H1 (cell line): ENCODE results near the gene NR0B2. TPM values are rescaled to one million over a fixed set of nuclear protein-coding genes. Genes with fewer than 3 reads are reported as not detected.

Experiments used
- EGR1 ChIP-seq: IDR thresholded peaks from 2 replicates; pipeline ENCODE4 v1.6.1; 2011; ENCODE audit warnings: low read depth, low read length, borderline replicate concordance
- SAP30 ChIP-seq: fragments of 300-600 bp; sonication (generic); IDR thresholded peaks from 2 replicates; pipeline ENCODE4 v1.7.1; 2012; ENCODE audit warnings: low read length, moderate library complexity, mild to moderate bottlenecking, inconsistent platforms; ENCODE audit not compliant: insufficient read depth, insufficient replicate concordance
- polyA plus RNA-seq, 7 experiments: library from polyadenylated mRNA; depleted of rRNA in 3 of 7; stranded (reverse) in 5 of 7; unstranded in 2 of 7; fragments of >200 nt in 5 of 7; fragments of 200-250 nt in 2 of 7; gene quantifications; 1 replicate in 5 of 7; 2 replicates in 1 of 7; 4 replicates in 1 of 7; pipeline versions ENCODE4 v1.2.1 to v1.2.3, GENCODE V29; 2011 to 2013; ENCODE audit warnings: missing spikeins in 2 of 7, mixed read lengths in 2 of 7
- total RNA-seq: library from RNA; stranded (reverse); fragmentation: NEBNext Ultra II Directional; extraction: Animal tissue kit (Norgen Biotek cat#: 25700); gene quantifications from 2 replicates; pipeline ENCODE4 v1.2.1, GENCODE V29; 2021
- TF ChIP-seq, protein P1 (sequence below): fragments of 300-600 bp; sonication (generic); IDR thresholded peaks from 2 replicates; pipeline ENCODE4 v1.7.1; 2012; ENCODE audit warnings: low read length, moderate library complexity, mild to moderate bottlenecking, inconsistent platforms; ENCODE audit not compliant: insufficient replicate concordance
- TF ChIP-seq, protein P2 (sequence below): IDR thresholded peaks from 2 replicates; pipeline ENCODE4 v1.6.1; 2011; ENCODE audit warnings: low read depth, mild to moderate bottlenecking, low read length; ENCODE audit not compliant: insufficient read depth

NR0B2 gene
- total and polyA plus RNA-seq, 2 of the 8 experiments (the other 6 are each of a cell fraction or from before 2014, with no cell fraction given), result not detected

DNA sequence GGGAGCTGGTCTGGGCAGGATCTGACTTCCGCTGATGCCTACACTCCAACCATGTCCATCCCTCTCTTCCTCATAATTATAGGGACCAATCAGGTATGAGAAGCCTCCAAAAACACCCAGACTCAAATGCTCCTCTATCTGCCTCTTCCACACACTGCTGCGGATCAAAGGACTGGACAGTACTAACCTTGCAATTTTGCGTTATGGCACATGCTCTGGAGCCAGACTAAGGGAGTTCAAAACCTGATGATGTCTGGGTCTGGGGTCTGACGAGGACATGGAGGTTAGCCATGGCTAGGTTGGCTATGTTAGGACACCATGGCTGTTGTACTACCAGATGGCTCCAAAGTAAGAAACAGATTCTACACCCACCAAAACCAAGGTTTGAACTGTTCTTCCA, 34.0 kb downstream of the NR0B2 start (continued):
- TF ChIP-seq, protein P1, sequence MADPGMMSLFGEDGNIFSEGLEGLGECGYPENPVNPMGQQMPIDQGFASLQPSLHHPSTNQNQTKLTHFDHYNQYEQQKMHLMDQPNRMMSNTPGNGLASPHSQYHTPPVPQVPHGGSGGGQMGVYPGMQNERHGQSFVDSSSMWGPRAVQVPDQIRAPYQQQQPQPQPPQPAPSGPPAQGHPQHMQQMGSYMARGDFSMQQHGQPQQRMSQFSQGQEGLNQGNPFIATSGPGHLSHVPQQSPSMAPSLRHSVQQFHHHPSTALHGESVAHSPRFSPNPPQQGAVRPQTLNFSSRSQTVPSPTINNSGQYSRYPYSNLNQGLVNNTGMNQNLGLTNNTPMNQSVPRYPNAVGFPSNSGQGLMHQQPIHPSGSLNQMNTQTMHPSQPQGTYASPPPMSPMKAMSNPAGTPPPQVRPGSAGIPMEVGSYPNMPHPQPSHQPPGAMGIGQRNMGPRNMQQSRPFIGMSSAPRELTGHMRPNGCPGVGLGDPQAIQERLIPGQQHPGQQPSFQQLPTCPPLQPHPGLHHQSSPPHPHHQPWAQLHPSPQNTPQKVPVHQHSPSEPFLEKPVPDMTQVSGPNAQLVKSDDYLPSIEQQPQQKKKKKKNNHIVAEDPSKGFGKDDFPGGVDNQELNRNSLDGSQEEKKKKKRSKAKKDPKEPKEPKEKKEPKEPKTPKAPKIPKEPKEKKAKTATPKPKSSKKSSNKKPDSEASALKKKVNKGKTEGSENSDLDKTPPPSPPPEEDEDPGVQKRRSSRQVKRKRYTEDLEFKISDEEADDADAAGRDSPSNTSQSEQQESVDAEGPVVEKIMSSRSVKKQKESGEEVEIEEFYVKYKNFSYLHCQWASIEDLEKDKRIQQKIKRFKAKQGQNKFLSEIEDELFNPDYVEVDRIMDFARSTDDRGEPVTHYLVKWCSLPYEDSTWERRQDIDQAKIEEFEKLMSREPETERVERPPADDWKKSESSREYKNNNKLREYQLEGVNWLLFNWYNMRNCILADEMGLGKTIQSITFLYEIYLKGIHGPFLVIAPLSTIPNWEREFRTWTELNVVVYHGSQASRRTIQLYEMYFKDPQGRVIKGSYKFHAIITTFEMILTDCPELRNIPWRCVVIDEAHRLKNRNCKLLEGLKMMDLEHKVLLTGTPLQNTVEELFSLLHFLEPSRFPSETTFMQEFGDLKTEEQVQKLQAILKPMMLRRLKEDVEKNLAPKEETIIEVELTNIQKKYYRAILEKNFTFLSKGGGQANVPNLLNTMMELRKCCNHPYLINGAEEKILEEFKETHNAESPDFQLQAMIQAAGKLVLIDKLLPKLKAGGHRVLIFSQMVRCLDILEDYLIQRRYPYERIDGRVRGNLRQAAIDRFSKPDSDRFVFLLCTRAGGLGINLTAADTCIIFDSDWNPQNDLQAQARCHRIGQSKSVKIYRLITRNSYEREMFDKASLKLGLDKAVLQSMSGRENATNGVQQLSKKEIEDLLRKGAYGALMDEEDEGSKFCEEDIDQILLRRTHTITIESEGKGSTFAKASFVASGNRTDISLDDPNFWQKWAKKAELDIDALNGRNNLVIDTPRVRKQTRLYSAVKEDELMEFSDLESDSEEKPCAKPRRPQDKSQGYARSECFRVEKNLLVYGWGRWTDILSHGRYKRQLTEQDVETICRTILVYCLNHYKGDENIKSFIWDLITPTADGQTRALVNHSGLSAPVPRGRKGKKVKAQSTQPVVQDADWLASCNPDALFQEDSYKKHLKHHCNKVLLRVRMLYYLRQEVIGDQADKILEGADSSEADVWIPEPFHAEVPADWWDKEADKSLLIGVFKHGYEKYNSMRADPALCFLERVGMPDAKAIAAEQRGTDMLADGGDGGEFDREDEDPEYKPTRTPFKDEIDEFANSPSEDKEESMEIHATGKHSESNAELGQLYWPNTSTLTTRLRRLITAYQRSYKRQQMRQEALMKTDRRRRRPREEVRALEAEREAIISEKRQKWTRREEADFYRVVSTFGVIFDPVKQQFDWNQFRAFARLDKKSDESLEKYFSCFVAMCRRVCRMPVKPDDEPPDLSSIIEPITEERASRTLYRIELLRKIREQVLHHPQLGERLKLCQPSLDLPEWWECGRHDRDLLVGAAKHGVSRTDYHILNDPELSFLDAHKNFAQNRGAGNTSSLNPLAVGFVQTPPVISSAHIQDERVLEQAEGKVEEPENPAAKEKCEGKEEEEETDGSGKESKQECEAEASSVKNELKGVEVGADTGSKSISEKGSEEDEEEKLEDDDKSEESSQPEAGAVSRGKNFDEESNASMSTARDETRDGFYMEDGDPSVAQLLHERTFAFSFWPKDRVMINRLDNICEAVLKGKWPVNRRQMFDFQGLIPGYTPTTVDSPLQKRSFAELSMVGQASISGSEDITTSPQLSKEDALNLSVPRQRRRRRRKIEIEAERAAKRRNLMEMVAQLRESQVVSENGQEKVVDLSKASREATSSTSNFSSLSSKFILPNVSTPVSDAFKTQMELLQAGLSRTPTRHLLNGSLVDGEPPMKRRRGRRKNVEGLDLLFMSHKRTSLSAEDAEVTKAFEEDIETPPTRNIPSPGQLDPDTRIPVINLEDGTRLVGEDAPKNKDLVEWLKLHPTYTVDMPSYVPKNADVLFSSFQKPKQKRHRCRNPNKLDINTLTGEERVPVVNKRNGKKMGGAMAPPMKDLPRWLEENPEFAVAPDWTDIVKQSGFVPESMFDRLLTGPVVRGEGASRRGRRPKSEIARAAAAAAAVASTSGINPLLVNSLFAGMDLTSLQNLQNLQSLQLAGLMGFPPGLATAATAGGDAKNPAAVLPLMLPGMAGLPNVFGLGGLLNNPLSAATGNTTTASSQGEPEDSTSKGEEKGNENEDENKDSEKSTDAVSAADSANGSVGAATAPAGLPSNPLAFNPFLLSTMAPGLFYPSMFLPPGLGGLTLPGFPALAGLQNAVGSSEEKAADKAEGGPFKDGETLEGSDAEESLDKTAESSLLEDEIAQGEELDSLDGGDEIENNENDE, result no peak
- no peak for TF ChIP-seq EGR1
- TF ChIP-seq, protein P2, sequence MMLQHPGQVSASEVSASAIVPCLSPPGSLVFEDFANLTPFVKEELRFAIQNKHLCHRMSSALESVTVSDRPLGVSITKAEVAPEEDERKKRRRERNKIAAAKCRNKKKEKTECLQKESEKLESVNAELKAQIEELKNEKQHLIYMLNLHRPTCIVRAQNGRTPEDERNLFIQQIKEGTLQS, result no peak
- no peak for TF ChIP-seq SAP30
- TF ChIP-seq, all 59 proteins: peak for 0
